ENCODE measurements around the gene CDH1. TPM values are rescaled to one million over a fixed set of nuclear protein-coding genes. Genes with fewer than 3 reads are reported as not detected.
"Not testable (repeated sequence)": the region's sequence is repeated elsewhere in the genome, so short reads cannot be mapped to it uniquely, and the experiment has no call there.

The CDH1 gene
- total RNA-seq, 4 donors from 2014 or later, result 156 to 243 (median 188) TPM

DNA sequence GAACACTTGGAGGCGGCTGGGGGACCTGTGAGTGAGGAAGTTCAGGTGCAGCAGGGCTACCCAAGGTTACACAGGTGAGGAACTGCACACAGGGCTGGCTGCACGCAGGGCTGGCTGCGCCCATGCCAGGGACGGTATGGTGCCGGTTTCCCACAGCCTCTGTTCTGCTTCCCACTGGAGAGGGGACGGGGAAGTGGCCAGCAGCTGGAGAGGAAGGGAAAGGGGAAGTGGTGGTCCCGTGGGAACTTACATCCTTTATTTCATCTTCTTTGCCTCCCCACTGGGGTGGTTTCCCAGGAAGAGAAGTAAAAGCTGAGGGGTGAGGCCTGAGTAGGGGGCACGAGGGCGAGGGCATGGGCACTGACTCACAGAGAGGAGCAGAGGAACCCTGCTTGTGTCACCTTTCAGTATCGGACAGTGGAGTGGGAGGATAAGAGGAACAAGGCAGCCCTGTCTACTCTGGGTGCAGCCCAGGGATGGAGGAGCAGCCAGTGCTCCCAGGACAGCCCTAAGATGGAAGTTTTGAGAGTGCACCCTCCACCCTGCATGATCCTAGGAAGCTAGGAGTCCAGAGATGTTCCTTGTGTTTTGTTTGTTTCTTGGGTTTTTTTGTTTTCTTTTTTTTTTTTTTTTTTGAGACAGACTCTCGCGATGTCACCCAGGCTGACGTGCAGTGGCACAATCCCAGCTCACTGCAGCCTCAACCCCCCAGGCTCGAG is 25.5 kb upstream of the CDH1 start:
- no peak overlapping the region for H3K4me3 ChIP-seq (ENCODE audit: low read depth, poor library complexity, severe bottlenecking)
- intact Hi-C loops (cut with DNase I; ENCODE audit: low total_unique reads), result no loop called here
- WGBS, 2 donors, result 62 to 64% methylated on average over 14 of the region's 14 CpGs
- DNase-seq (ENCODE audit: low spot score in 2 of 2), result no peak
- TF ChIP-seq CTCF (IDR thresholded peaks at IDR 0.05) (no peak), POLR2A (IDR thresholded peaks at IDR 0.05) (no peak)

- H3K4me3 ChIP-seq (ENCODE audit: low read depth, poor library complexity, severe bottlenecking), result no peak overlapping the region
- DNase-seq (ENCODE audit: low spot score in 2 of 2), result no peak
- 60 to 70% methylated on average over 6 of the region's 6 CpGs for WGBS, 2 donors
- TF ChIP-seq POLR2A (IDR thresholded peaks at IDR 0.05), result no peak
- TF ChIP-seq CTCF (IDR thresholded peaks at IDR 0.05), result no peak
- intact Hi-C loops (cut with DNase I; ENCODE audit: low total_unique reads), result no loop called here
Observed at GRCh38 chr16:68713361-68713760, 23.7 kb upstream of the CDH1 start.

DNA sequence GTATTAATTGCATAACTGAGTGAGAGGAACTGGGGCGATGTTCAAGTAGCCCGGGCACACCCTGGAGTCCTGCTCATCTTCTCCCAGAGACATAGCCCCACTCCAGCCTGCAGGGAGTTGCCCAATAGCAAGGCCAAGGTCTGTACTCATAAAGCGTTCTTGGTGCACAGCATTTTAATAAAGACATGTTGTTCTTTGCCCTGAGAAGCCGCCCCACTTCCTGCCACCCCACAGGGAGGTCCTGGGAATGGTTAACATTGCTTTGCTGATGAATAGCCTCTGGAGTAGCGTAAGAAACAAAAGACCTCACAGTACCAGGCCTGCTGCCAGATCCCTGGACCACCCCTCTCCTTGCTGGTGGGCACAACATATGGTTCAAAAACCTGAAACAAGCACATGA is 21.6 kb upstream of the CDH1 start:
- no peak overlapping the region for H3K4me3 ChIP-seq (ENCODE audit: low read depth, poor library complexity, severe bottlenecking)
- 44 to 49% methylated on average over 5 of the region's 5 CpGs for WGBS, 2 donors
- no peak for DNase-seq (ENCODE audit: low spot score in 2 of 2)
- intact Hi-C loops (cut with DNase I; ENCODE audit: low total_unique reads), result no loop called here
- TF ChIP-seq POLR2A (IDR thresholded peaks at IDR 0.05), result no peak
- no peak for TF ChIP-seq CTCF (IDR thresholded peaks at IDR 0.05)

DNA sequence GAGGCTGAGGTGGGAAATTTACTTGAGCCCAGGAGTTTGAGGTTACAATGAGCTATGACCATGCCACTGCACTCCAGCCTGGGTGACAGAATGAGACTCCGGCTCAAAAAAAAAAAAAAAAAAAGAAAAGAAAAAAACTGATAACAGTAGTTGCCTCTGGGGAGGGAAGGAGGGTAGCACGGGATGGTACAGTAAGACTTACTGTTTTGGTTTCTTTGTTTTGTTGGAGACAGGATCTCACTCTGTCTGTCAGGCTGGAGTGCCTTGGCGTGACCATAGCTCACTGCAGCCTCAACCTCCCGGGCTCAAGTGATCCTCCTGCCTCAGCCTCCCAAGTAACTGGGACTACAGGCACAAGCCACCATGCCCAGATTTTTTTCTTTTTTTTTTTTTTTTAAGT is 20.6 kb upstream of the CDH1 start:
- 69 to 83% methylated on average over 4 of the region's 4 CpGs for WGBS, 2 donors
- intact Hi-C loops (cut with DNase I; ENCODE audit: low total_unique reads); DNase-seq (ENCODE audit: low spot score in 2 of 2); H3K4me3 ChIP-seq (ENCODE audit: low read depth, poor library complexity, severe bottlenecking): not testable (repeated sequence)

DNA sequence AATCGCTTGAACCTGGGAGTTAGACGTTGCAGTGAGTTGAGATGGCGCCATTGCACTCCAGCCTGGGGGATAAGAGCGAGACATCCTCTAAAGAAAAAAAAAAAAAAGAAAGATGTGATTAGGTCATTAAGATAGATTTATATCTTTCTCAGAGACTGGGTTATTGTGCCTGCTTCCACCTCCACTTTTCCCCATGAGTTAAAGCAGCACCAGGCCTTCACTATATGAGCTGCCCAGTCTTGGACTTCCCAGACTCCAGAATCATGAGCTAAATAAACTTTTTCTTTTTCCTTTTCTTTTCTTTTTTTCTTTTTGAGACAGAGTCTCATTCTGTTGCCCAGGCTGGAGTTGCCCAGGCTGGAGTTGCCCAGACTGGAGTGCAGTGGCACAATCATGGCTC is 19.4 kb upstream of the CDH1 start:
- H3K4me3 ChIP-seq (ENCODE audit: low read depth, poor library complexity, severe bottlenecking), result no peak overlapping the region
- 97 to 98% methylated on average over 4 of the region's 4 CpGs for WGBS, 2 donors
- intact Hi-C loops (cut with DNase I; ENCODE audit: low total_unique reads), result no loop called here

DNA sequence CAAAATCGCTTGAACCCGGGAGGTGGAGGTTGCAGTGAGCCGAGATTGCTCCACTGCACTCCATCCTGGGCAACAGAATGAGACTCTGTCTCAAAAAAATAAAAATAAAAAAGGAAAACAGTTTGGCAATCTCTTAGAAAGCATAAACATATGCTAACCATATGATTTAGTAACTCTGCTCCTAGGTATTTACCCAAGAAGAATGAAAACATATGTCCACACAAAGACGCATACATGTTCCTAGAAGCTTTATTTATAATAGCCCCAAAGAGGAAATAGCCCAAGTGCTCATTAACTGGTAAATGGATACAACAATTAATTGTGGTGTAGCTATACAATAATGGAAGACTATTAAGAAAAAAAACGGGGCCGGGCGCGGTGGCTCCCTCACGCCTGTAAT is 18.5 kb upstream of the CDH1 start:
- DNase-seq (ENCODE audit: low spot score in 2 of 2), result no peak
- 65 to 68% methylated on average over 9 of the region's 9 CpGs for WGBS, 2 donors
- intact Hi-C loops (cut with DNase I; ENCODE audit: low total_unique reads), result no loop called here
- no peak overlapping the region for H3K4me3 ChIP-seq (ENCODE audit: low read depth, poor library complexity, severe bottlenecking)
- no peak for TF ChIP-seq CTCF (IDR thresholded peaks at IDR 0.05)
- TF ChIP-seq POLR2A (IDR thresholded peaks at IDR 0.05), result no peak

More for the DNA sequence above, 19.4 kb upstream of the CDH1 start:
- no peak for TF ChIP-seq POLR2A (IDR thresholded peaks at IDR 0.05)
- no peak for TF ChIP-seq CTCF (IDR thresholded peaks at IDR 0.05)
- DNase-seq (ENCODE audit: low spot score in 2 of 2), result no peak
